HG02571 (cell line): ENCODE measurements around the gene BTN1A1.
A peak's percentile ranks its signal among the peaks of the same experiment; 100 is the strongest.
"Not testable (repeated sequence)": the region's sequence is repeated elsewhere in the genome, so short reads cannot be mapped to it uniquely, and the experiment has no call there.

Experiments used
- ATAC-seq: cut with Tn5 transposase; IDR thresholded peaks from one replicate; pipeline ENCODE4 v1.9.1; 2021; ENCODE audit warnings: mild to moderate bottlenecking, moderate library complexity; ENCODE audit not compliant: unreplicated experiment

BTN1A1 gene, protein sequence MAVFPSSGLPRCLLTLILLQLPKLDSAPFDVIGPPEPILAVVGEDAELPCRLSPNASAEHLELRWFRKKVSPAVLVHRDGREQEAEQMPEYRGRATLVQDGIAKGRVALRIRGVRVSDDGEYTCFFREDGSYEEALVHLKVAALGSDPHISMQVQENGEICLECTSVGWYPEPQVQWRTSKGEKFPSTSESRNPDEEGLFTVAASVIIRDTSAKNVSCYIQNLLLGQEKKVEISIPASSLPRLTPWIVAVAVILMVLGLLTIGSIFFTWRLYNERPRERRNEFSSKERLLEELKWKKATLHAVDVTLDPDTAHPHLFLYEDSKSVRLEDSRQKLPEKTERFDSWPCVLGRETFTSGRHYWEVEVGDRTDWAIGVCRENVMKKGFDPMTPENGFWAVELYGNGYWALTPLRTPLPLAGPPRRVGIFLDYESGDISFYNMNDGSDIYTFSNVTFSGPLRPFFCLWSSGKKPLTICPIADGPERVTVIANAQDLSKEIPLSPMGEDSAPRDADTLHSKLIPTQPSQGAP

DNA sequence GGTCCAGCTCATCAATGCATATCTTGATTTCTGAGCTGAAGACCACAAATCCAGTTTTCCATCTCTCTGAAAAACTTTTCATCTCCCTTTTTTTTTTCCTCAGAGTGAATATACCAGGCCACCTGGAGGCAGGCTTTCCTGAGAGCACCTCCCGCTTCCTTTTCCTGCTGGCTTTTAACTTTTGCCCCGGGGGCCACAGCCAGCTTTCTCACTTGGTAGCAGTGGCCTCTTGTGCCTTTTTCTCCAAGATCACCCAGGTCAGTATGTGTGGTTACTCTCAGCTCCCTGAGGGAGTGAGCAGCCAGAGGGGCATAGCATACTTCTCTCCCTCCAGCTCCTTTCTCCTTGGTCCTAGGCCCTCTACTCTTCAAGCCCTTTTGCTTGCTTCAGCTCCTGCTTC lies at the start of gene BTN1A1:
TSS of gene BTN1A1 (plus strand) at position 202 of the 400 bp plus-strand sequence. CDS start 984 bp downstream, outside the sequence.
- ATAC-seq: no peak

DNA sequence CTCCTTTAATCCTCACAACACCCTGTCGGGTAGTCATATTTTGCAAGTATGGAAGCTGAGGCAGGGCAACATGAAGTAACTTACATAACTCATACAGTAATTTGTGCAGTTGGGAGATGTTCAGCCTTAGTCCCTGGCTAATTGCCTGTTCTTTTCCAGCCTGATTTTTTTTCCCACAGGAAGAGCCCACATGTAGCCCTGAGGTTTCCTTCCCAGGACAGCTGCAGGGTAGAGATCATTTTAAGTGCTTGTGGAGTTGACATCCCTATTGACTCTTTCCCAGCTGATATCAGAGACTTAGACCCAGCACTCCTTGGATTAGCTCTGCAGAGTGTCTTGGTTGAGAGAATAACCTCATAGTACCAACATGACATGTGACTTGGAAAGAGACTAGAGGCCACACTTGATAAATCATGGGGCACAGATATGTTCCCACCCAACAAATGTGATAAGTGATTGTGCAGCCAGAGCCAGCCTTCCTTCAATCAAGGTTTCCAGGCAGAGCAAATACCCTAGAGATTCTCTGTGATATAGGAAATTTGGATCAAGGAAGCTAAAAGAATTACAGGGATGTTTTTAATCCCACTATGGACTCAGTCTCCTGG lies 47.4 kb upstream of the BTN1A1 start:
- no peak for ATAC-seq

DNA sequence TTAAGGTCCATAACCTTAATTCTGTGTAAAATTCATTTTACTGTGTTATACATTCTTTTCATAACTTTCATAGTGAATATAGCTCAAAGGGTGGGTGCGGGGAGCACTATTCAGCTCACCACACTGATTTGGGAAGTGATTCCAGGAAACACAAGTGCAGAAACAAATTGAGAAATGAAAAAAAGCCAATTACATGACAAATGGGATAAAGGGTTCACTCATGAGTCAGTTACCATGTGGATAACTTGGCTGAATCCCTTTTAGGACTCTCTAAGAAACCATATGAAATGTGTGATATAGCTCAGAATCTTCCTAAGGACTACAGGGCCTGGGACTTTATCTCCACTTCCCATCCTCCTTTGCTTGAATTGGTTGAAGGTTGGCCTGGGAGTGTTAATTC lies 45.5 kb upstream of the BTN1A1 start:
- ATAC-seq: no peak

DNA sequence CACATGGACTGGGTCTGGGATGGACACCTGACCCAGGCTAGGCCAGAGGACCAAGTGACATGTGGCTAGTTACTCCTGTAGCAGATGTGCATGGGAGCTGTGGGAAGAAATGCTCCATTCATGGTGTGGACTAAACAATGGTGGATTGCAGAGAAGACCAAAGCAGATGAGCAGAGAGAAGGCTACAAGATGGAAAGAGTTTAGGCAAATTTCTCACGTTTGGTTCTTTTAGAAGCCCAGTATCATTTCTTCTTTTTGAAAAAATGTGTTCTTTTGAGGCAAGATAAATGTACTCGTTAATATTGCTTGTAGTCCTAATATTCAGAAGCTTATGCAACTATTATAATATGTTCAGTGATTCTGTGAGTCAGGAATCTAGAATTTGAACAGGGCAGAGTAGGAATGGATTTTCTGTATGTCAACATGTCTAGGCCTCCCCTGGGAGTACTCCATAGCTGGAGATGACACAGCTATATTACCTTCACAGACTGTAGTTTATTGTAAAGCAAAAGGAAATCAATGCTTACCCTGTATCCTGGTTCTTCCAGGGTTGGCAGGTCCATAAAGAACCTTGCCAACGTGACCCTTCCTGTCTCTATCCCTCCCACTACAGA lies 44.6 kb upstream of the BTN1A1 start:
- ATAC-seq: no peak

DNA sequence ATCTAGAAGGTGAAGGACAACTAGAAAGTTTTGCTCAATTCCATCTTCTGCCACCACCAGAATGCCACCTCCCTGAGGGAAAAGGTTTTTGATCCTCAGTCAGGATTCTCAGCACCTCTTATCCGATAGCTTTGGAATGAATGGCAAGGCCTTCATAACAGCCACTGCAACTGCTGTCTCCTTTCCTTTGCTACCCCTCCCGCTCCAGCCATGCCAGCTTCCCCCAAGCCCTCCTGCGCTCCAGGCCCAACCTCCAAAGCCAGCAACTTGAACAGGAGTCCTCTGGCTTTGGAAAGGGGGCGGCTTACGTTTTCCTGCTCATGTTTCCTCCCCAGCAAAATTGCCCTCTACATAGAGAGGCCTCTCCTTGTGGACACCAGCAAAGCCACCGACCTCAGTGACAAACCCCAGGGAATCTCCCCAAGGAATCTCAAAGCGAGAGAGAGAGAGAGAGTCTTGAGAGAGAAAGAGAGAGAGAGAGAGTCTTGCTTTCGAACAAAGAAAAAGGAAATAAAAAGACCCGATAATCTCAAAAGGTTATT lies 42.8 kb upstream of the BTN1A1 start:
- peak; percentile 17 for ATAC-seq

DNA sequence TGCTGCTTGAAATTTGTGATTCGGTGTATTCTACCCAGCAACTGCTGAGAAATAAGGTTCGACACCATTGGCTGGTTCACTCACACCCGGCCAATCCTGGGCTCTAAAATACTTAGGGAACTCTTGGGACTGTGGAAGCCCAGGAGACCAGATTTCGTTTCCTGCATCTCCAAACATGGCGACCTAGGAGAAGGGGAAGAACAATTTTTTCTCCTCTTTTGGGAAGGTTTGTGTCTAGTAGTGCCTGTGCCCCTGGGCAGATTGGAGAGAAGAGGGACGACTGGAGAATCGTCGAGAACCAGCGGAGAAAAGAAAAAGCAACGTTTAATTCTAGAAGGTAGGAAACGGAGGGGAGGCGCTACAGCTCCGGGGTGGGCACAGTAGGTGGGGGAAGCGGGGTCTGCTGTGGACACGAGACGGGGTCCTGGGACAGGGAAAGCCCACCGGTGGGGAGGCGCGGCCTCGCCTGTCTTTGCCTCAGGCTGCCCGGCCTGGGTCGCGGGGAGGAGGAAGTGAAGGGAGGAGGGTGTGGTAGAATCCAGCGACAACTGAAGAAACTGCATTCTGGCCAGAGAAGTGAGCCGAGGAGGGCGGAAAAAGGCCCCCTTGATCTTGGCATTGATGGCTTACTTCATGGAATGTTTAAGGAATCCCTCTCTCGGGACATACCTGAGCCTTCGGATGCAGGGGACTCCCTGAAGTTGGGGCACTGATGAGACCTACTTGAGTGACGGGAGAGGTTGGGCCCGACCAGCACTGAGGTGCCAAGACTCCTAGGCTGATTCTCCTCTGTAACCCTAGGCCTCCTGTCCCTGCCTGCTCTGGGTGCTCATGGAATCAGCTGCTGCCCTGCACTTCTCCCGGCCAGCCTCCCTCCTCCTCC lies 42.1 kb upstream of the BTN1A1 start, which contains the start of gene BTN2A1:
TSS of gene BTN2A1 (plus strand) at position 150 of the 883 bp plus-strand sequence. CDS start at position 832, 682 bp downstream.
- ATAC-seq: peak; percentile 94

DNA sequence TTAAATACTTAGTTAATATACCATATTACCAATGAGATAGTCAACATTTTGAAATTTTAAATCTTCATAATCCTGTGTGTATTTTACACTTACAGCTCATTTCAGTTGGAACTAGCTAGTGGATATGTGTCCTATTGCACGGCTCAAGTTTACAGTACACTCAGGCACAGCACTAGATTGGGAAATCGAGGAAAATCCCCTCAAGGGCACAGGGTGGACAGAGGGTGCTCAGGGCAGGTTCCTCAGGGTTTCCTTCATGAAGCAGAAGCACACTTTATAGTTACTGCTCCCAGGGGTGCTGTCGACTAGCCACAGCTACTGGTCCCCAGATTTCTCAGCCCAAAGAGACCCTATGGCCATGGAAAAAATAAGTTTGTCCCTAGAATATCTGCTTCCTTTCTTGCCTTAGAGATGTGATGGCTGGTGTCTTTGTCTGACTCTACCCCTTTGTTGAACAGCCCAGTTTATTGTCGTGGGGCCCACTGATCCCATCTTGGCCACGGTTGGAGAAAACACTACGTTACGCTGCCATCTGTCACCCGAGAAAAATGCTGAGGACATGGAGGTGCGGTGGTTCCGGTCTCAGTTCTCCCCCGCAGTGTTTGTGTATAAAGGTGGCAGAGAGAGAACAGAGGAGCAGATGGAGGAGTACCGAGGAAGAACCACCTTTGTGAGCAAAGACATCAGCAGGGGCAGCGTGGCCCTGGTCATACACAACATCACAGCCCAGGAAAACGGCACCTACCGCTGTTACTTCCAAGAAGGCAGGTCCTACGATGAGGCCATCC lies 40.9 kb upstream of the BTN1A1 start:
- ATAC-seq: no peak

DNA sequence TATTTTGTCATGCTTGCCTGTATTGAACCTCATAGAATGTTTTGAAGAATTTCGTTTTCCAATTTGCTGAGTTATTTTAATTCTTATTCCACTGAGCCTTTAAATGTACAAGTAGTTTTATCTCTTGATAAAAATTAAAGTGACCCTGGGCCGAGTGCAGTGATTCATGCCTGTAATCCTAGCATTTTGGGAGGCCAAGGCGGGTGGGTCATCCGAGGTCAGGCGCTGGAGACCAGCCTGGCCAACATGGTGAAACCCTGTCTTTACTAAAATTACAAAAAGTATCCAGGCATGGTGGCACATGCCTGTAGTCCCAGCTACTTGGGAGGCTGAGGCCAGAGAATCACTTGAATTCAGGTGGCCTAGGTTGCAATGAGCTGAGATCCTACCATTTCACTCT lies 38.8 kb upstream of the BTN1A1 start:
- ATAC-seq: not testable (repeated sequence)

DNA sequence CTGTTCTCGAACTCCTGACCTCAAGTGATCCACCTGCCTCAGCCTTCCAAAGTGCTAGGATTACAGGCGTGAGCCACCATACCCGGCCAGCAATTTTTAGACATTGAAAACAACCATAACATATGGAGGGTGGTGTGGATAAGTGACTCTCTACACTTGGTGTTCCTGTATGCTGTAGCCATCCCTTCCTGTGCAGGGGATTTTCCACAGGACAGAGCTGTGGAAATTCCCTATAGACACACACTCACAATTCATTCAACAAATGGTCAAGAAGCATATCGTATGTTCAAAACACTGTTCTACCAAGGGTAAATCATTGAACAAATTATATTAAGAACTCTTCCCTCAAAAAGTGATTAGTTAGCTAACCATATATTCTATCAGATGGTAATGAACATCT lies 36.1 kb upstream of the BTN1A1 start:
- no peak for ATAC-seq

DNA sequence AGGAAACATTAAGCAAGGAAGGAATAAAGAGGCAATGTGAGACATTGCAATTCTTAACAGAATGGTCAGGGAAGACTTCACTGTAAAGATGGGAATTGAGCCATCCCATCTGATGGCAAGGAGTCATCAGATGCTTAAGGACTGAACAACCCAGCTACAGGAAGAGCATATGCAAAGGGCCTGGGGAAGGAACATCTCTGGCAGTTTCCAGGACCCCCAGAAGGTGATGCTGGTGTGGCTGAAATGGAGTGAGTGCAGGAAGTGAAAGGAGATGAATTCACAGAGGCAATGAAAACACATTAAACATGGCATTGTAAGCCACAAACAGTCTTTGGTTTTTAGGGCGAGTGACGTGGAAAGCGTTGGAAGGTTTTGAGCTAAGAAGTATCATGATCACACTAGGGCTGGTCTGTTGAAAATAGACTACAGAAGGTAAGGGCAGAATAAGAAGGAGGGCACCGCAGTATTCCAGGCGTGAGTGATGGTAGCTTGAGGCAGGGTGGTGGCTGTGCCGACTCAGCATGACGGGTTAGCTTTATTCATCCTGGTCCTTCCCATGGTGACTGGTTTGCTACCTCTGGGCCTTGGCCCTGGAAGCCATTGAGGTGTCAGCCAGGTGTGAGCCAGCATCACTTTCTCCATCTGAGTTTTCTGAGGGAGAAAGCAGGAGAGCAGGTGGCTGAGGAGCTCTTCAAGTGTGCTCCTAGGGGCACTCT lies 35.5 kb upstream of the BTN1A1 start:
- ATAC-seq: no peak

DNA sequence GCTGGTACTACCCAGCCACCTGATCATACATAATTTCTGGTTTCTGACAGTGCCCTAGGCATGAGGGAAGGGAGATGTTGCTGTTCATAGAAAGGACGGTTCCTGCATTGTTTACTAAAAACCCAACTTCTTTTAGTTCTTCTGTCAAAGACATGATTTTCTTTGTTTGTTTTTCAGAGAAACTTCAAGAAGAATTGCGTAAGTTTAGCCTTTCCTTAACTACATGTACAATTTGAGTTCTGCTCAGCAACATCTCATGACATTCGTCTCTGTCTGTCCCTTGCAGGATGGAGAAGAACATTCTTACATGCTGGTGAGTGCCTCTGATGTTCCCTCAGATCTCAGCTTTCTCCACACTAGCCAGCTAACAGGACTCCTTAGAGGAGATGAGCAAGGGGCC lies 34.3 kb upstream of the BTN1A1 start:
- ATAC-seq: no peak

DNA sequence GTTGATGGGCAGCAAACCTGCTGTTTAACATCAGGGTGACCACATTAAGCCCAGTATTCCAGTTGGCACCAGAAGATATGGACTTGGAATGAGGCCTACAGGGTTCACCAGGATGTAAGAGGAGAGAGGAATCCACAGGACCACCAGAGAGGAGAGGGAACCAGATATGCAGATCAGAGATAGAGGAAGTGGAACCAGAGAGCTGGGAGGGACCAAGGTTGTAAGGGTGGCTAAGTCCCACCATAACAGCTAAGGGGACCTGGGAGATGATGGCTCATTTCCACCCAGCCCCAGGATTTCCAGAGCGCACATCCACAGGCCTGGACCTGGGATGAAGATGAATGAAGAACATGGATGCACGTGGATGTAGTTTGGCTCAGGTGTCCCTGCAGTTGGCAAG lies 31.3 kb upstream of the BTN1A1 start:
- ATAC-seq: no peak

DNA sequence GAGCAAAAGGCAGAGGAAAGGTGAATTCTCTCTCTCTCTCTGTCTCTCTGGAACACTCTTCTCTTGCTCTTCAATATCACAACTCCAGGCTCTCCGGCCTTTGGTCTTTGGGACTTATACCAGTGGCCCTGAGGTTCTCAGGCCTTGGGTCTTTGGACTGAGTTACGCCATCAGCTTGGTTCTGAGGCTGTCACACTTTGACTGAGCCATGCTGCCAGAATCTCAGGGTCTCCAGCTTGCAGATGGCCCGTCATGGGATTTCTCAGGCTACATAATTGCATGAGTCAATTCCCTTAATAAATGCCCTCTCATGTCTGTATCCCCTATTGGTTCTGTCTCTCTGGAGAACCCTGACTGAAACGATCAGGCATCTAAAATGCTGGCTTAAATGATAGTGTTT lies 29.5 kb upstream of the BTN1A1 start:
- no peak for ATAC-seq

DNA sequence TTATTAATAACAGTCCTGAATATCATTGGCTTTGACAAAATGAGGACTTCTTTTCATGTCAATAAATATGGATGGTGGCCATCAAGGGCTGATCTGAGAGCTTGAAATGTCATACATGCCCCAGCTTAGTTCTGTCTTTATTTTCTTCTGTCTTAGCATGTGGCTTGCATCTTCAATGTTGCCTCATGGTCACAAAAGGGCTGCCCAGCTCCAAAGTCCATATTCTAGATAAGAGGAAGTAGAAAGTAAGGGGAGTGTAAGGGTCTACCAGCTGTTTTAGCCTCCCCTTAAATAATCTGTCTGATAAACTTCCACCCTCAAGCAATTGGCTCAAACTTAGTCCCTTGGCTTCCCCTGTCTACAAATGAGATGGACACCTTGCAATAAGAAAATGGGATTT lies 28.1 kb upstream of the BTN1A1 start:
- no peak for ATAC-seq

DNA sequence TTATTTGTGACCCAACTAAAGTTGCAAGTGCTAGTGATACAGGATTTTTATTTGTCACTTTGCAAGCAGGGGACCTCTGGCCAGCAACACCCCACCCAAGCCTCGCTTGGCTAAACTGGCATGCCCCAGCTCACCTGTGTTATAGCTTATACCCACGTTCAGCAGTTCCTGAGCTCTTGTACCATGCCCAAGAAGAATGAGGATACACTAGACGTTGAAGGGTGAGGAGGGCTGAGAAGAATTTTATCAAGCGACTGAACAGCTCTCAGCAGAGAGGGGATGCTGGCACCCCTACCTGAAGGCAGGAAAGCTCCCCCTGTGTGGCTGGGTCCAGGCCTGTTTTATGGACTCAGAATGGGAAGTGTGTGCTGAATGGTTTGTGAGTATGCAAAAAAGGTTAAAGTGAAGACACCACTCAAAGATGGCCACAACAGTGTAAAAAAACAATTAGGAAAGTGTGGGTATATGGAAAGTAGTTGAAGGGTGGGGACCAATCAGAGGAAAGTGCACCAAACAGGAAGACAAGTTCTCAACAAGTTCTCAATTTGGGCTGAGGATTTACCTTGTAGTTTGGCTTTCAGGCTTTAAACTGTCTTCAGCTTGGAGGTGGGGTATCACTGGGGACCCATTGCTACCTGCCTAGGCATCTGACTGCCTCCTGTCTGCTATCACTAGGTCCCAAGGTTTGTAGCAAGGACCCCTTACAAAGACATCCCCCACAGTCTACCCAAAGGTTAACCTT lies 27.4 kb upstream of the BTN1A1 start:
- no peak for ATAC-seq

DNA sequence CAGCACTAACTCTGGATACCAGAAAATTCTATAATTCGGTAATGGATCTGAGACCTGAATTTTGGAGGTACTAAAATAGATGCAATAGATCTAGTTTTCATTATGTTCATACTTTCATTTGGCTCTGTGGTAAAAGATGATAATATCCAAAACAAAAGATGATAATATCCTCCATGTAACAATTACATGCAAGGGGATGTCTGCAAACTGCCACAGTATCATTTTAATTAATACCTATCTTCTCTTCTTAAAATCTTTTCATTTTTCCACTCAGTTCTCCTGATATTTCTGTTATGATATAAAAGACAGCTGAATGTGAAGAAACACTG lies 26.7 kb upstream of the BTN1A1 start:
- ATAC-seq: no peak

DNA sequence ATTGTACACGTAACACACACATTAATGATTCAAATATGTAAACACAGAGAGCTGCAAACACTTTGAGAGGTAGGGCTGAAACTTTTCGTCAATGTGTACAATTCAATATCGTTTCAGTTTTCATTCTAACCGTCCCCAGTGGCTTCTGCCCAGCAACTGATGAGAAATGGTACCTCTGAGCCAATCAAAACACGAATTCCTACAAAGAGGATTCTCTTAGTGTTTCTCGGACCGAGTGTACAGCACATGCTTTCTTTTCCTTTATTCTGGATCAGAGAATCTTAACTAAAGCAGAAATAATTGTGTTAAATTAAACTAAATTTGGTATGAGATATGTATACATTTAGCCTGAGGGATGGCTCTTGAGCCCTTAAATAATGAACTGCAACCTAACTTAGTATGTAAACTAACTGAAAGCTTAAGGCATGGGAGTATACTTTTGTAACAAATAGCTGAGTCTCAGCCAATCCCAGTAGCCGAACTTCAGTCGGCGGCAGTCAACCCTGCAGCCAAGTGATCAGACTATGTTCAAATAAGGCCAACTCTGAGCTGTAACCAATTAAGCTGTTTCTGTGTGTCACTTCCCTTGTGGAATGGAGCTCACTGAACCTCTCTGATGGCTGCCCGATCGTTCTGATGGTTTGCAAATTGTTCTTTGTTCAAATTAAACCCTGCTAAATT lies 26.2 kb upstream of the BTN1A1 start:
- ATAC-seq: peak; percentile 91

DNA sequence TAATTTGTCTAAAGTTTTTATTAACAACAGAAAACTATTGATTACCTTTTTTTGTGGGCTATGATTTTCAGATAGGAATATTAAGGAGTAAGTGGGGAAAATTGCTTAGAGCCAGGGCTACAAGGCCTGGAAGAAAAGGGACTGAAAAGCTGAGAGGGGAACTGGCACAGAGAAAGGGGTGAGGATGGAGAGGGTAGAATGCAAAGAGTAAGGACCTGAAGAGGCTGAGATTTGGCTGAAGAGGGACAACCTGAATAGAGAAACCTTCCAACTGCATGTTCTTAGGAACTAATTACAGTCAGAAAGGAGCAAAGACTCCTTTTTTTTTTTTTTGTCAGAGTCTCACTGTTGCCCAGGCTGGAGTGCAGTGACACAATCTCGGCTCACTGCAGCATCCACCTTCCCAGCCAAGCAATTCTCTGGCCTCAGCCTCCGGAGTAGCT lies 25.6 kb upstream of the BTN1A1 start:
- no peak for ATAC-seq
